GM03348 (cell line): ENCODE results near the gene STEAP3.
"Not testable (repeated sequence)": the region's sequence is repeated elsewhere in the genome, so short reads cannot be mapped to it uniquely, and the experiment has no call there.

Source experiments
- DNase-seq: peaks from one replicate; pipeline ENCODE4 v3.0.0; 2012; ENCODE audit warnings: low spot score

STEAP3 gene

GRCh38 chr2:119264781-119265692, 41.4 kb downstream of the STEAP3 start:
- peak; percentile 78 for DNase-seq

- DNase-seq: no peak
Measured at GRCh38 chr2:119265693-119266066, 42.0 kb downstream of the STEAP3 start.

GRCh38 chr2:119266091-119266589, 42.5 kb downstream of the STEAP3 start:
- DNase-seq: no peak

GRCh38 chr2:119267604-119268003, 44.0 kb downstream of the STEAP3 start:
- no peak for DNase-seq

GRCh38 chr2:119276864-119277263, 53.2 kb downstream of the STEAP3 start:
- DNase-seq: no peak

GRCh38 chr2:119278385-119278784, 54.8 kb downstream of the STEAP3 start:
- DNase-seq: not testable (repeated sequence)

- no peak for DNase-seq
Measured at GRCh38 chr2:119278946-119279345, 55.3 kb downstream of the STEAP3 start.

GRCh38 chr2:119279666-119280065, 56.0 kb downstream of the STEAP3 start:
- no peak for DNase-seq

GRCh38 chr2:119280680-119281079, 57.0 kb downstream of the STEAP3 start:
- no peak for DNase-seq

GRCh38 chr2:119282146-119282995, 58.7 kb downstream of the STEAP3 start:
- no peak for DNase-seq

GRCh38 chr2:119282996-119283511, 59.4 kb downstream of the STEAP3 start:
- no peak for DNase-seq

GRCh38 chr2:119283873-119284331, 60.3 kb downstream of the STEAP3 start:
- DNase-seq: peak; percentile 93

- no peak for DNase-seq
Measured at GRCh38 chr2:119286661-119287060, 63.0 kb downstream of the STEAP3 start.

- DNase-seq: no peak
Measured at GRCh38 chr2:119288576-119288975, 64.9 kb downstream of the STEAP3 start.

GRCh38 chr2:119289093-119289492, 65.5 kb downstream of the STEAP3 start:
- no peak for DNase-seq

GRCh38 chr2:119289642-119290041, 66.0 kb downstream of the STEAP3 start:
- no peak for DNase-seq

GRCh38 chr2:119290859-119291587, 67.4 kb downstream of the STEAP3 start:
- peak; percentile 83 for DNase-seq

- DNase-seq: no peak
Measured at GRCh38 chr2:119291588-119292167, 68.0 kb downstream of the STEAP3 start.

- DNase-seq: no peak
Measured at GRCh38 chr2:119292226-119292625, 68.6 kb downstream of the STEAP3 start.

- DNase-seq: no peak
Measured at GRCh38 chr2:119293254-119293653, 69.6 kb downstream of the STEAP3 start.

GRCh38 chr2:119293900-119294299, 70.3 kb downstream of the STEAP3 start:
- no peak for DNase-seq
